Osteocyte (in vitro differentiated cells): ENCODE data around the gene CSPG4. TPM values are rescaled to one million over a fixed set of nuclear protein-coding genes. Genes with fewer than 3 reads are reported as not detected.
"Not testable (repeated sequence)": the region's sequence is repeated elsewhere in the genome, so short reads cannot be mapped to it uniquely, and the experiment has no call there.

Experiments
- DNase-seq: peaks from one replicate; pipeline ENCODE4 v3.0.0; 2021; ENCODE audit warnings: mixed read lengths; ENCODE audit not compliant: unreplicated experiment; ENCODE audit errors: extremely low spot score
- H3K27ac Mint-ChIP-seq: one replicate; pipeline ENCODE4 v1.8.0; 2021; ENCODE audit warnings: mild to moderate bottlenecking, mixed read lengths; ENCODE audit not compliant: unreplicated experiment
- H3K27me3 Mint-ChIP-seq: one replicate; pipeline ENCODE4 v1.8.0; 2021; ENCODE audit warnings: mixed read lengths; ENCODE audit not compliant: unreplicated experiment
- H3K36me3 Mint-ChIP-seq: one replicate; pipeline ENCODE4 v1.8.0; 2021; ENCODE audit warnings: mixed read lengths; ENCODE audit not compliant: unreplicated experiment
- H3K4me1 Mint-ChIP-seq: one replicate; pipeline ENCODE4 v1.8.0; 2021; ENCODE audit warnings: mixed read lengths; ENCODE audit not compliant: unreplicated experiment
- H3K4me3 Mint-ChIP-seq: one replicate; pipeline ENCODE4 v1.8.0; 2021; ENCODE audit warnings: mild to moderate bottlenecking, moderate library complexity, mixed read lengths; ENCODE audit not compliant: unreplicated experiment
- H3K9me3 Mint-ChIP-seq: one replicate; pipeline ENCODE4 v1.8.0; 2021; ENCODE audit warnings: mixed read lengths; ENCODE audit not compliant: unreplicated experiment
- CTCF ChIP-seq: fragments of 200-600 bp; sonication (generic); IDR thresholded peaks from 2 replicates; pipeline ENCODE4 v1.5.0; 2021; ENCODE audit warnings: antibody characterized with exemption, mild to moderate bottlenecking, moderate library complexity
- total RNA-seq: library from RNA; stranded (reverse); gene quantifications from 2 replicates; pipeline ENCODE4 v1.2.1, GENCODE V29; 2021

Gene CSPG4
- total RNA-seq, 1 donor from 2014 or later, result 43.3 TPM

GRCh38 chr15:75714195-75714594, 1.5 kb upstream of the CSPG4 start:
- Mint-ChIP-seq H3K4me1 (peaks cover 34% of the 10 kb centered on the region), H3K36me3 (no peaks in the 10 kb centered on the region), H3K27ac (no peak overlapping the region), H3K4me3 (no peak overlapping the region), H3K9me3 (no peaks in the 10 kb centered on the region), H3K27me3 (no peaks in the 10 kb centered on the region)
- DNase-seq, result no peak
- TF ChIP-seq CTCF, result no peak

DNA sequence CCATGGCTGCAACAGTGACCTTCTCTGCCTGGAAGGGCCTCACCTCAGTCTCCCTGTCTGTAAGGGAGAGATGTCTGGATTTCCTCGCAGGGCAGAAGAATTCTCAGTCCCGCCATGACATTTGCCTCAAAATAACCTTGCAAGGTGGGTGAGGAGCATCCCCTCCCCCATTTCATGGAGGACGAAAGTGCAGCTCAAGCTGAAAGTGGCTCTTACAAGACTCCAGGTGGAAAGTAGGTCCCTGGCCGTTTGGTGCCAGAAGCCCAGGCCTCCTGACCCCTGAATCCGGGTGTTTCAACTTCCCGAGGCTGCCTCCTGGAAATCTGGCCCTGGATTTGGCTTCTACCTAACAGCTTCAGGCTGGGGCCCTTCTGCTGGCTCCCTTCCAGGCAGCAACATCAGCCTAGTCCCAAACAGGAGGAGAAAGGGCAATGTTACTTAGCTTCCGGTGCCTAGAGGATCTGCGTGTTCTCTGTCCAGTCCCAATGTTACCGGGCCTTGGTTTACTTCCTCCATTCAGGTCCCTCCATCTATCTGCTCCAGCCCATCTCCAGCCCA, 769 bp upstream of the CSPG4 start:
- H3K36me3 Mint-ChIP-seq, result no peaks in the 10 kb centered on the region
- H3K4me3 Mint-ChIP-seq, result peak overlapping the region; percentile 67
- peak overlapping the region; percentile 54 for H3K27ac Mint-ChIP-seq
- no peak for DNase-seq
- no peaks in the 10 kb centered on the region for H3K9me3 Mint-ChIP-seq
- no peaks in the 10 kb centered on the region for H3K27me3 Mint-ChIP-seq
- TF ChIP-seq CTCF, result no peak
- H3K4me1 Mint-ChIP-seq, result peaks cover 38% of the 10 kb centered on the region

- Mint-ChIP-seq H3K4me1 (peaks cover 38% of the 10 kb centered on the region), H3K4me3 (peak overlapping the region; percentile 67), H3K27ac (peak overlapping the region; percentile 49)
- H3K36me3 Mint-ChIP-seq, H3K27me3 Mint-ChIP-seq, H3K9me3 Mint-ChIP-seq, DNase-seq: not testable (repeated sequence)
Measured at GRCh38 chr15:75711495-75711894, 1.2 kb downstream of the CSPG4 start.

GRCh38 chr15:75710874-75711273, 1.8 kb downstream of the CSPG4 start:
- not testable (repeated sequence) for H3K9me3 Mint-ChIP-seq, H3K27me3 Mint-ChIP-seq, H3K27ac Mint-ChIP-seq, H3K4me3 Mint-ChIP-seq, H3K36me3 Mint-ChIP-seq, DNase-seq
- peaks cover 44% of the 10 kb centered on the region for H3K4me1 Mint-ChIP-seq

- H3K27ac Mint-ChIP-seq, H3K9me3 Mint-ChIP-seq, H3K27me3 Mint-ChIP-seq, H3K36me3 Mint-ChIP-seq, DNase-seq, H3K4me3 Mint-ChIP-seq: not testable (repeated sequence)
- peaks cover 55% of the 10 kb centered on the region for H3K4me1 Mint-ChIP-seq
Measured at GRCh38 chr15:75709458-75709857, 3.2 kb downstream of the CSPG4 start.

DNA sequence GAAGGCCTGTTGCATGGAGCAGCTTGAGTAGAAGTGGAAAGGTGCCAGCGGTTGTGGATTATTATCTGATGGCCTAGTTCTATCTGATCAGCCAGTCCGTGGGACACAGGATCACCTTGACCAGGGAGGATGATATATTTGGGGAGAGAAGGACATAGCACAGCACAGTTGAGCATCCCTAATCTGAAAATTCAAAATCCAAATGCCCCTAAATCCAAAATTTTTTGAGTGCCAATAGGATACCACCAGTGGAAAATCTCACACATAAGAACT, 6.0 kb downstream of the CSPG4 start:
- Mint-ChIP-seq H3K27me3 (no peaks in the 10 kb centered on the region), H3K9me3 (no peaks in the 10 kb centered on the region), H3K4me1 (peaks cover 59% of the 10 kb centered on the region), H3K36me3 (no peaks in the 10 kb centered on the region), H3K27ac (peak overlapping the region; percentile 39), H3K4me3 (no peak overlapping the region)
- DNase-seq, result no peak
- no peak for TF ChIP-seq CTCF
